Osteoblast (primary cell): Measurements from ENCODE around the gene ADARB1. TPM values are rescaled to one million over a fixed set of nuclear protein-coding genes. Genes with fewer than 3 reads are reported as not detected.

ENCODE experiments used
- DNase-seq: peaks from one replicate; pipeline ENCODE4 v3.0.0; 2011; ENCODE audit warnings: low spot score, mixed read lengths; ENCODE audit not compliant: insufficient read length; ENCODE audit errors: missing footprints
- H2AFZ ChIP-seq: 2 replicates; pipeline ENCODE4 v1.6.0; 2011; ENCODE audit warnings: mild to moderate bottlenecking, low read length
- H3K27ac ChIP-seq: 2 replicates; pipeline ENCODE4 v1.5.1; 2011; ENCODE audit warnings: mild to moderate bottlenecking, low read depth, low read length, moderate library complexity
- H3K27me3 ChIP-seq: 2 replicates; pipeline ENCODE4 v1.6.0; 2012; ENCODE audit warnings: mild to moderate bottlenecking, control low read depth, inconsistent platforms, low read length, moderate library complexity; ENCODE audit not compliant: insufficient read depth
- H3K36me3 ChIP-seq: 2 replicates; pipeline ENCODE4 v1.5.1; 2011; ENCODE audit warnings: mild to moderate bottlenecking, low read length, control low read depth, moderate library complexity; ENCODE audit not compliant: insufficient read depth
- H3K4me1 ChIP-seq: 2 replicates; pipeline ENCODE4 v1.5.1; 2011; ENCODE audit warnings: mild to moderate bottlenecking, low read length, control low read depth, moderate library complexity; ENCODE audit not compliant: insufficient read depth
- H3K4me2 ChIP-seq: 2 replicates; pipeline ENCODE4 v1.6.0; 2011; ENCODE audit warnings: mild to moderate bottlenecking, low read length; ENCODE audit not compliant: insufficient read depth
- H3K4me3 ChIP-seq: fragments of 200-600 bp; sonication (generic); 3 replicates; pipeline ENCODE4 v1.5.1; 2012; ENCODE audit warnings: mild to moderate bottlenecking, low read length, inconsistent platforms; ENCODE audit not compliant: insufficient read depth
- H3K79me2 ChIP-seq: 2 replicates; pipeline ENCODE4 v1.6.0; 2012; ENCODE audit warnings: mild to moderate bottlenecking, low read length, control low read depth, inconsistent platforms; ENCODE audit not compliant: insufficient read depth
- H3K9me3 ChIP-seq: 2 replicates; pipeline ENCODE4 v1.5.1; 2011; ENCODE audit warnings: low read depth, low read length, control low read depth
- H4K20me1 ChIP-seq: 2 replicates; pipeline ENCODE4 v1.6.0; 2012; ENCODE audit warnings: mild to moderate bottlenecking, low read length, control low read depth; ENCODE audit not compliant: insufficient read depth
- CTCF ChIP-seq: IDR thresholded peaks from 2 replicates; pipeline ENCODE4 v1.5.1; 2011; ENCODE audit warnings: mild to moderate bottlenecking, low read depth, low read length, moderate library complexity; ENCODE audit errors: extremely low read depth
- total RNA-seq: library from RNA; depleted of rRNA; stranded (reverse); fragments of >200 nt; gene quantifications from 2 replicates; pipeline ENCODE4 v1.2.3, GENCODE V29; 2012

Gene ADARB1
- total RNA-seq, 1 donor = 19.5 TPM

GRCh38 chr21:45254460-45254930 lies 180.1 kb downstream of the ADARB1 start:
- Histone ChIP-seq H2AFZ (no peak overlapping the region), H3K36me3 (no peaks in the 10 kb centered on the region), H3K79me2 (no peaks in the 10 kb centered on the region), H3K9me3 (no peaks in the 10 kb centered on the region), H3K4me2 (no peak overlapping the region), H3K27me3 (peaks cover 30% of the 10 kb centered on the region), H3K27ac (no peak overlapping the region), H3K4me3 (no peak overlapping the region), H3K4me1 (peaks cover 5% of the 10 kb centered on the region), H4K20me1 (no peaks in the 10 kb centered on the region)
- DNase-seq = peak; percentile 63
- no peak for TF ChIP-seq CTCF

GRCh38 chr21:45255381-45256020 lies 181.1 kb downstream of the ADARB1 start:
- H3K4me1 ChIP-seq = peaks cover 5% of the 10 kb centered on the region
- no peaks in the 10 kb centered on the region for H4K20me1 ChIP-seq
- H3K4me2 ChIP-seq = no peak overlapping the region
- H3K4me3 ChIP-seq = no peak overlapping the region
- DNase-seq = peak; percentile 61
- no peak overlapping the region for H3K27ac ChIP-seq
- H3K9me3 ChIP-seq = no peaks in the 10 kb centered on the region
- peaks cover 36% of the 10 kb centered on the region for H3K27me3 ChIP-seq
- TF ChIP-seq CTCF = no peak
- no peaks in the 10 kb centered on the region for H3K79me2 ChIP-seq
- no peaks in the 10 kb centered on the region for H3K36me3 ChIP-seq
- no peak overlapping the region for H2AFZ ChIP-seq

- no peak overlapping the region for H2AFZ ChIP-seq
Observed at GRCh38 chr21:45256021-45256911, 181.9 kb downstream of the ADARB1 start.

More at GRCh38 chr21:45256021-45256911, 181.9 kb downstream of the ADARB1 start:
- Histone ChIP-seq H3K27ac (no peak overlapping the region), H3K79me2 (no peaks in the 10 kb centered on the region), H3K4me3 (no peak overlapping the region), H4K20me1 (no peaks in the 10 kb centered on the region), H3K36me3 (no peaks in the 10 kb centered on the region), H3K27me3 (peaks cover 37% of the 10 kb centered on the region), H3K9me3 (no peaks in the 10 kb centered on the region), H3K4me1 (peaks cover 5% of the 10 kb centered on the region), H3K4me2 (no peak overlapping the region)
- DNase-seq = peak; percentile 62
- TF ChIP-seq CTCF = no peak
